HG02763 (cell line): ENCODE measurements around the gene SEPTIN5.

Source experiments
- ATAC-seq: cut with Tn5 transposase; IDR thresholded peaks from one replicate; pipeline ENCODE4 v1.9.1; 2021; ENCODE audit warnings: mild to moderate bottlenecking, moderate library complexity; ENCODE audit not compliant: unreplicated experiment

The SEPTIN5 gene

DNA sequence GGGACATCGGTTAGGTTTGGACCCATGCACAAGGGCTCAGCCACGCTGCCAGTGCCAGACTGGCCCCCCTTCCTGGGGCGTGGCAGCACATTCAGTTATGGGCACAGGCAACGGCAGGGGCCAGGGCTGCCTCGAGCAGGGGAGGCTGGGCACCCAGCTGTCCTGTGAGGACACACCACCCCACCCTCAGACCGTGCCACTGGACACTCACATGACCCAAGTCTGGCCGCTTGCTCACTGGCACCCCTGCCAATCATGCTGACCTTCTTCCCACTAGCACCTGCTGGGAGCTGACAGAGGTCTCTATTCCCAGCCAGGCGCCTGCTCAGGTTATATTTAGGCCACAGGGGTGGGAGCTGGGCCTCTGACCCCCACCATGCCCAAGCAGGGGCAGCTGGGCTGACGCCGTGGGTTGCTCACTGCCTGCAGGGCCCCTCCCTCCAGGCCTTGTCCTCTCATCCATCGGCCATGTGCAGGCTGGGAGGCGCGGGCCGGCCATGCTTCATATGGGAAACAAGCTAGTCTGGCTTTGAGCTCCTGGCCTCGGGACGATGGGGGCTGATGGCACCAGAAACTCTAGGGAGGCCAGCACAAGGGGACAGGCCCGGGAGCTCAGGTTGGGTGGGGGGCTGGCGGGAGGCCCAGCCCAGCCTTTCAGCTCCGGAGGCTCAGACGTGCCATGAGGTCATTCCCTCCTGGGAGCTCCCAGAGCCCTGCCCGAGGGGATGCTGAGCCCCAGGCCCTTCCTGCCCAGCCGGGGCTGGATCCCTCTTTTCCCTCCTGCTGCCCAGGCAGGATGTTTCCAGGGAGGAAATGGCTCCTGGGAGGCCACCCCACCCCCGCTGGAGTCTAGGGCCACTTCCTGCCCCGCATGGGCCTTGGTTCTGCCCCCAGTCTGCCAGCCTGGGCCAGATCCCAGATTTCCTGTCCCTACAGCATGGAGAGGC is 31.1 kb downstream of the SEPTIN5 start:
- no peak for ATAC-seq

DNA sequence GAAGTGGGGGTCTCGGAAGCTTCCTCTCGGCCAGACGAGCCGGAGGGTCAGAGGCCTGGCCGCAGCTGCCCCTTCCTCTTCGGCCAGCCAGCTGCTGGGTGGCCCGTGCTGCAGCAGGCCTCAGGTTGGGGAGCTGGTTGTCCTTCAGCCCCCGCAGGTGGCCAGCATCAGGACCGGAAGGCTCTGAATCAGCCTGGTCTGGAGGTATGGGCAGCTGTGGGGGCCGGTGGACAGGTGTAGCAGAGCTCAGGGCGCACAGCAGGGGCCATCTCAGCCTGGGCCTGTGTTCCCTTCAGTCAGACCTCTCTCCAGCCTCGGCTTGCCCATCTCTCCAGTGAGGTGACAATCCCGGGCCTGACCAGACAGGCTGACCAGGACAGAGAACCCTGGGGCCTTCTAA is 32.4 kb downstream of the SEPTIN5 start:
- ATAC-seq: no peak

- ATAC-seq: no peak
Measured at GRCh38 chr22:19747551-19747950, 33.2 kb downstream of the SEPTIN5 start.

- ATAC-seq: no peak
Measured at GRCh38 chr22:19748139-19748538, 33.8 kb downstream of the SEPTIN5 start.

- ATAC-seq: no peak
Measured at GRCh38 chr22:19748991-19749664, 34.8 kb downstream of the SEPTIN5 start.

GRCh38 chr22:19749876-19750275 is 35.6 kb downstream of the SEPTIN5 start:
- no peak for ATAC-seq

GRCh38 chr22:19750507-19751490 is 36.5 kb downstream of the SEPTIN5 start:
- ATAC-seq: no peak

DNA sequence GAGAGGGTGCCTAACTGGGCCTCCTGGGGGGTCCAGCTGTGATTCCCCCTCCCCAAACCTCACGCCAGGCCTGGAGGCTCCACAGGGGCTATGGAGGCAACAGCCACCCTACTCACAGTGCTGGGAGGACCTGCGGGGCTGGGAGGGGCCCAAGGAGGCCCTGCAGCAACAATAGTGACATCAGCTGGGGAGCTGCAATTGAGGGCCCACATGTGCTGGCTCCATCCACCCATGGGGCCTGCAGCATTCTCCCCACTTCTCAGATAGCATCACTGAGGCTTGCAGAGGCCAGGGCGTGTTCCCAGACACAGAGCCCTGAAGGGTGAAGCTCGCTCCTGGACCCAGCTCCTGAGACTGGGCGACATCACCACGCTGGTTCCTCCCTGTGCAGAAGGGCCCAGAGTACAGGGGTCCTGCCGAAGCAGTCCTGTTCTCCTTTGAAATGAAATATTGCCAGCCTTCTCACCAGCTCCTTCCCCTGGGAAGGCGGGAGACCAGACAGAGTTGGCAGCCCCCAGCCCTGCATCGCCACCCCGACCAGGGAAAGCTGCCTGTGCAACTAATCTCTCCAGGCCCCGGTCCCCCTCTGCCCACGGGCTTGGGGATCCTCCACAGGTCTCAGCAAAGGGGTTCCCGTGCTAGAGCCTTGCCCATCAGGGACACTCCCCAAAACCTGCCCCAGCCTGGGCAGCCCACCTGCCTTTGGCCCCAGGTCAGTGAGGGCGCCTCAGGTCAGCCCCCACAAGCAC is 37.4 kb downstream of the SEPTIN5 start:
- ATAC-seq: no peak

DNA sequence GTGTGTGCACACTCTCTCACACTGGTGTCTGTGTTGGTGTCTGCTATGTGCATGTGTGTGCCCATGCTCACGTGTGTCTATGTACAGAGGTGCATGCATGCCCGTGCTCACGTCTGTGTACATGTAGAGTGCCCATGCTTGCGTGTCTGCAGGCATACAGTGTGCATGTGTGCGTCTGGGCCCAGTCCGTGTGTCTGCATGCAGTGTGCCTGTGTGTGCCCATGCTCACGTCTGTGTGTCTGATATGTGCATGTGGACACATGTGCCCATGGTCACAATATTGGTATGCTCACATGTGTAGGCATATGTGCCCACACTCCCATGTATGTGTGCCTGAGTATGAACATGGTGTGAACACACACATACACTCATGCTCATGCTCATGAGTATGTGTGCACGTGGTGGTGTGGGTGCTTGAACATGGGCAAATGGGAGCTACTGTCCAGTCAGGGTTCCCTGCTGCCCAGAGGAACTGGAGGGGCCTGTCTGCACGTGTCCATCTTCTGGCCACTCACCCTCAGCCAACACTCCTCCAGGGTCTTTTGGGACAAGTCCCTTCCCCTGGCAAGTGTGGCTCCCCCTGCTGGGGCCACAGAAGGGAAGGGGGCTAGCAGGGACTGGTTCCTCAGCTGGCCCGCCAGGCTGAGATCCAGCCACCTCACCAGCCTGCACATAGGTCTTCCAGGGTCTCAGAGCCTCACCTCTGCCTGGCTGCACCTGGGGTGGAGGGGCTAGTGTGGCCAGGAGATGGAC is 39.0 kb downstream of the SEPTIN5 start:
- no peak for ATAC-seq

DNA sequence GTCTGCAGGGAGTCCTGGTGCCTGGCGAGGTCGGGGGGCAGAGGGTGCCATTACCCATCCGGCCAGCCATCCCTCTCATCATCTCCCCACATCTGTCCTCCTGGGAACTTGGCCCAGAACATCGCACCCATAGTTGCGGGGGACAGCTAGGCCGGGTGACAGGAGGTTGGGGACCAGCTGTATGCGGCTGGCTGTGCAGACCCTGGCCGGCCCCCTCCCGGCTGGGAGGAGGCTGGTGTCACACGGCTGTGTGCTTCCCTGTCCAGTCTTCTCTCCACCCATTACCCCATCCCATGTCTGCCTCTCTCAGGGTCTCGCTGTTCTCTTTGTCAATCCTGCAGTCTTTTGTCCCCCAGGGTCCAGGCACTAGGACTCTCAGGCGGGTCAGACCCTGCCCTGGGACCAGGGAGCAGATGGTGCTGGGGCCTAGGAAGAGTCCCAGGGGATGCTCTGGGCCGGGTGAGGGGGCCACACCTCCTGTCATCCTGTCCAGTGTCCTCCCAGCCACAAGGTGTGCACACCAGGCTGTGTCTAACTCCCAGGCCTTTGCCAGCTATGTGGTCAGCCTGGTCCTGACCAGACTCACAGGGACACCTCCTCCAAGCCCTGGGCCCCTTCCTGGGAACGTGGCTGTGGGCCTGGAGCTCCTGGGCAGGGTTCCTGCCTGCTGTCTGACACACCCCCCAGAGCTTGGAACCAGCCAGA is 39.8 kb downstream of the SEPTIN5 start:
- ATAC-seq: no peak

DNA sequence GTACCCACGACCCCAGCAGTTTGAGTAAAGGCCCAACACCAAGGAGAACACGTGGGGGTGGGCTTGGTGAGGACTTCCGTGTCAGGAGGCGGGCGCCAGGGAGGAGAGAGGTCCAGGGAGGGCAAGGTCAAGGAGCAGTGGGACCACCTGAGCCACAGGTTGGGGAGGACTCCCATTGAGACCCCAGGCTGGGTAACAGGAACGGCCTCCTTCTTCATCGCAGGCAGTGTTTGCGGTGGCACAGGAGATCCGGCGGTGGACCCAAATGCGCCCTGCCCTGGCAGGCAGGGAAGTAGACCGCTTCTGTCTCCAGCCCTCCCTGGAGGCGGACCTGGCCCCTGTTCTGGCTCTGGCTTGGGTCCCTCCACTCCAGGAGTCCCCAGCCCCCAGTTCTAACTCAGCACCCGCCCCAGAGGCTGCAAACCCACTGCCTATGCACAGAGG is 40.4 kb downstream of the SEPTIN5 start:
- ATAC-seq: no peak

DNA sequence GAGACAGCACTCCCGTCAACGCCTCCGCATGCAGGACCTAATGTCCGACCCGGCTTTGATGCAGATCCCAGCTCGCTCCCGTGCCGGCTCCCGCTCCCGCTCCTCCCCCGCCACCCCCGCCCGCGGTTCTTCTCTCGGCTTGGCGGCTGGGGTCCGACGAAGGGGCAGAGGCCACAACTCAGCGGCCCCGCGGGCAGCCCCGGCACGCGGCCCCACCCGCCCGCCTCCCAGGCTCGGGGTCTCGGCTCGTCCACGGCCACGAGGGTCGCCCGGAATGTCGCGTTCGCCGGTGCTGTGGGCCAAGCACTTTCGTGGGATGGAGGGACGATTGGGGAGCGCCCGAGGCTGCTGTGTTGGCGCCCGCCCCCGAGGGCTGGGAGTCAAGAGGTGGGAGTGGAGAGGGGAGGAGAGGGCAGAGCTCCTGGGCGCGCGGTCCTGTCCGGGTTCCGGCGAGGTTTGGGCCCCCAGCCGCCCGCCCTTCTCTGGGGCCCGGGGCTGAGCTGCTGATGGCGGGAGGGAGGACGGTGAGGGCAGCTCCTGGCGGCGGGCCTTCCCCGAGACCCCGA is 40.9 kb downstream of the SEPTIN5 start:
- ATAC-seq: no peak

- no peak for ATAC-seq
Measured at GRCh38 chr22:19755722-19756287, 41.5 kb downstream of the SEPTIN5 start.

- ATAC-seq: no peak
Measured at GRCh38 chr22:19756288-19757128, 42.2 kb downstream of the SEPTIN5 start.

DNA sequence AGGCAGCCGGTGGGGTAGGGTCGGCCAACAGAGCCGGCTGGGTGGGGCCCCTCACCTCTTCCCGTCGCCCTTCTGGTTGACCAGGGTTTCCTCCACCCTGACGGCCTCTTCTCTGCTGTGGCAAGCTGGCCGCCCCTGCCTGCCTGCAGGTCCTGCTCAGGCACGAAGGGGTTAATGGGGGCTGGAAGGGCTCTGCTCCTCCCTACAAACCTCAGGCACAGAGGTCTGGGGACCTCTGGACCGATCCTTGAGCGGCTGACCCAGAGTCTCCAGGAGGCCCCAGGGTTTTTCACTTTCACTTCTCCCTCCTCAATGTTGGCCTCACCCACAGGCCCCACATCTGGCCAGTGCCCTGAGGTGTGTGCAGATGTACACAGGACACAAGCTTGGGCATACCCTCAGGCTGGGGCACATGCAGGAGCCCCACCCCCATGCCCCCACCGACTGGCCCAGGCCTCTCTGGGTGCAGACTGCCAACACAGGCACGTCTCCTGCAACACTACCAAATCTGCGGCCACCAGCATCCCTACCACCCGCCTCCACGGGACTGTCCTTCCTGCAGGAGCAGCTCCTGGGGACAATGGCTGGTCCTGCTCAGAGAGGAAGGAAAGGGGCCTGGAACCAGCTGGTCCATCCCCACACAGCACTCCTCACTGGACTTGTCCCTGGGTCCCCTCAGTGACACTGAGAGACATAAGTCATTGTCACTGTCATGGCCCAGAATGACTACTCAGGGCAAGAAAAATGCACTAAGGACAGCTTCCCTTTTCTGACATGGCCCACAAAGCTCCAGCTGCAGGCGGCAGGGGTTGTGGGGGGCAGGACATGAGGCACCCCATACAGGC is 43.1 kb downstream of the SEPTIN5 start:
- ATAC-seq: no peak
